HepG2 (cell line): ENCODE measurements around the gene MINDY1. TPM values are rescaled to one million over a fixed set of nuclear protein-coding genes. Genes with fewer than 3 reads are reported as not detected.
A peak's percentile ranks its signal among the peaks of the same experiment; 100 is the strongest.

Source experiments
- BRD4 ChIP-seq: sonication (generic); formaldehyde crosslinking; IDR thresholded peaks from 2 replicates; pipeline ENCODE4 v1.4.0; 2020; ENCODE audit warnings: missing genetic modification reagents
- CTCF ChIP-seq: sonication (generic); formaldehyde crosslinking; IDR thresholded peaks from 2 replicates; pipeline ENCODE4 v1.5.0; 2020; ENCODE audit warnings: mild to moderate bottlenecking, missing genetic modification reagents, moderate library complexity
- DMTF1 ChIP-seq: sonication (generic); formaldehyde crosslinking; IDR thresholded peaks from 2 replicates; pipeline ENCODE4 v1.4.0; 2020; ENCODE audit warnings: mild to moderate bottlenecking, missing genetic modification reagents
- FOXK2 ChIP-seq: fragments of 450-650 bp; IDR thresholded peaks from 2 replicates; pipeline ENCODE4 v1.6.1; 2016
- KAT8 ChIP-seq: IDR thresholded peaks from 2 replicates; pipeline ENCODE4 v1.6.1; 2016; ENCODE audit warnings: missing genetic modification reagents, missing compliant biosample characterization
- KDM5B ChIP-seq: sonication (generic); formaldehyde crosslinking; IDR thresholded peaks from 2 replicates; pipeline ENCODE4 v1.4.0; 2020; ENCODE audit warnings: missing genetic modification reagents, mild to moderate bottlenecking, borderline replicate concordance
- MLLT10 ChIP-seq: sonication (generic); formaldehyde crosslinking; IDR thresholded peaks from 2 replicates; pipeline ENCODE4 v1.4.0; 2020; ENCODE audit warnings: missing genetic modification reagents
- NFE2L1 ChIP-seq: sonication (generic); formaldehyde crosslinking; IDR thresholded peaks from 2 replicates; pipeline ENCODE4 v1.4.0; 2020; ENCODE audit warnings: missing genetic modification reagents, mild to moderate bottlenecking, borderline replicate concordance
- PLRG1 ChIP-seq: fragments of 450-650 bp; conservative IDR thresholded peaks from 2 replicates; pipeline ENCODE4 v1.6.1; 2016
- TGIF2 ChIP-seq: IDR thresholded peaks from 2 replicates; pipeline ENCODE4 v1.6.1; 2016; ENCODE audit warnings: control low read depth, missing compliant biosample characterization
- THYN1 ChIP-seq: sonication (generic); formaldehyde crosslinking; IDR thresholded peaks from 2 replicates; pipeline ENCODE4 v1.8.1; 2023; ENCODE audit warnings: low read depth, mild to moderate bottlenecking, moderate library complexity, missing genetic modification reagents, borderline replicate concordance
- ZBTB2 ChIP-seq: sonication (generic); formaldehyde crosslinking; IDR thresholded peaks from 2 replicates; pipeline ENCODE4 v1.8.0; 2022; ENCODE audit warnings: low read depth, missing genetic modification reagents
- ZFYVE20 ChIP-seq: sonication (generic); formaldehyde crosslinking; IDR thresholded peaks from 2 replicates; pipeline ENCODE4 v1.8.0; 2023; ENCODE audit warnings: low read depth, mild to moderate bottlenecking, moderate library complexity, missing genetic modification reagents, borderline replicate concordance
- ZIK1 ChIP-seq: sonication (generic); formaldehyde crosslinking; IDR thresholded peaks from 2 replicates; pipeline ENCODE4 v1.5.0; 2020; ENCODE audit warnings: mild to moderate bottlenecking, low read depth, missing genetic modification reagents, borderline replicate concordance
- ZNF18 ChIP-seq: sonication (generic); formaldehyde crosslinking; IDR thresholded peaks from 2 replicates; pipeline ENCODE4 v1.8.0; 2022; ENCODE audit warnings: mild to moderate bottlenecking, missing genetic modification reagents; ENCODE audit not compliant: insufficient replicate concordance
- ZNF235 ChIP-seq: sonication (generic); formaldehyde crosslinking; IDR thresholded peaks from 2 replicates; pipeline ENCODE4 v1.8.1; 2023; ENCODE audit warnings: mild to moderate bottlenecking, missing genetic modification reagents, borderline replicate concordance
- ZNF337 ChIP-seq: sonication (generic); formaldehyde crosslinking; IDR thresholded peaks from 2 replicates; pipeline ENCODE4 v1.5.1; 2020; ENCODE audit warnings: missing genetic modification reagents, low read depth, mild to moderate bottlenecking, borderline replicate concordance
- ZNF552 ChIP-seq: sonication (generic); formaldehyde crosslinking; IDR thresholded peaks from 2 replicates; pipeline ENCODE4 v1.9.0; 2022; ENCODE audit warnings: missing genetic modification reagents, mild to moderate bottlenecking, borderline replicate concordance
- ZNF674 ChIP-seq: sonication (generic); formaldehyde crosslinking; IDR thresholded peaks from 2 replicates; pipeline ENCODE4 v1.5.0; 2020; ENCODE audit warnings: low read depth, mild to moderate bottlenecking, missing genetic modification reagents
- ZNF777 ChIP-seq: sonication (generic); formaldehyde crosslinking; IDR thresholded peaks from 2 replicates; pipeline ENCODE4 v1.4.0; 2020; ENCODE audit warnings: missing genetic modification reagents
- ZNF792 ChIP-seq: IDR thresholded peaks from 2 replicates; pipeline ENCODE4 v1.6.1; 2016
- ZNF83 ChIP-seq: sonication (generic); formaldehyde crosslinking; IDR thresholded peaks from 2 replicates; pipeline ENCODE4 v1.4.0; 2020; ENCODE audit warnings: missing genetic modification reagents, mild to moderate bottlenecking, borderline replicate concordance
- ZSCAN12 ChIP-seq: sonication (generic); formaldehyde crosslinking; IDR thresholded peaks from 2 replicates; pipeline ENCODE4 v1.9.0; 2021; ENCODE audit warnings: mild to moderate bottlenecking, missing genetic modification reagents
- polyA plus RNA-seq, 8 experiments: library from polyadenylated mRNA; depleted of rRNA in 3 of 8; stranded (reverse) in 7 of 8; unstranded in 1 of 8; fragments of >200 nt; fragmentation: Illumina TruSeq in 4 of 8; extraction: Trizol in 4 of 8; gene quantifications; 2 replicates each; pipeline versions ENCODE4 v1.2.1 to v1.2.3, GENCODE V29; 2011 to 2016; ENCODE audit warnings: low read depth in 4 of 8, missing spikeins in 1 of 8, mixed read lengths in 1 of 8; ENCODE audit not compliant: insufficient read depth in 1 of 8
- total RNA-seq, 5 experiments: library from RNA; depleted of rRNA; stranded (reverse); fragments of >200 nt; fragmentation: Illumina TruSeq; extraction: Trizol; gene quantifications; 2 replicates each; pipeline ENCODE4 v1.2.3, GENCODE V29; 2016; ENCODE audit warnings: low read depth in 1 of 5

The MINDY1 gene
- total and polyA plus RNA-seq, 2 of the 13 experiments (the other 11 are each of a cell fraction or from before 2014, with no cell fraction given) = 11.1 to 15.0 TPM

- TF ChIP-seq CTCF (CRISPR knock-in tag) (no peak), ZNF83 (CRISPR knock-in tag) (no peak), ZNF552 (CRISPR knock-in tag) (no peak), KDM5B (no peak; the same call in 1 of the 2 replicates), ZNF674 (no peak), DMTF1 (no peak), ZNF337 (0 out of 2 replicates have a peak, but pooled peaks have one; percentile 74), TGIF2 (CRISPR knock-in tag) (no peak), PLRG1 (no peak), ZNF777 (CRISPR knock-in tag) (no peak), ZBTB2 (no peak), ZNF18 (peak; percentile 84), MLLT10 (CRISPR knock-in tag) (no peak), NFE2L1 (CRISPR knock-in tag) (no peak), ZSCAN12 (no peak), ZFYVE20 (CRISPR knock-in tag) (no peak), KAT8 (CRISPR knock-in tag) (no peak), ZIK1 (CRISPR knock-in tag) (no peak), ZNF235 (CRISPR knock-in tag) (no peak), ZNF792 (peak; percentile 62; the same call in 1 of the 2 replicates), THYN1 (no peak), FOXK2 (no peak), BRD4 (CRISPR knock-in tag) (0 out of 2 replicates have a peak, but pooled peaks have one; percentile 70)
These were observed 34.9 kb downstream of the MINDY1 start (continued) for GRCh38 chr1:150971583-150972416.
